GM19193 (cell line): ENCODE results near the gene OR7D4.

Experiments used
- POLR2A ChIP-seq: IDR thresholded peaks from 4 replicates; pipeline ENCODE4 v1.6.1; 2011; ENCODE audit not compliant: insufficient read depth, insufficient read length; ENCODE audit errors: extremely low read depth

OR7D4 gene

DNA sequence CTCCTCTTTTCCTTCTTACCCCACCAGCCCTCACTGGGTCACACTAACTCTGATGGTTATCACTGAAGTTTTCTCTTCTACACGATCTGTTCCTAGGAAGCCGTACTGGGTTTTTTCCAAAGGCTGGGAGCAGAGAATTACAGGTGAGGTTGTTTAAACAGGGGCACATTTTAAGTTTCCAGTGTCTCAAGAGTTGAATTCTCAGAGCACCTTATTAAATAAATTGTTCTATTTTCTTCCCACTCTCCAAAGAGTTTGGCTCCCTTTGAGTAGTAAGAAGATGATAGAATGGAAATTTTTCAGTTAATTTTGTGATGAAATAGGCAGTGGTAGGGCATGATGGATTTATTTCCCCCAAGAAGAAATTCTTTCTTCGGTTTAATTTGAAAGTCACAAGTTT, at the start of gene OR7D4:
OR7D4 (minus strand) TSS at position 101 of the 400 bp plus-strand sequence. CDS start 4,752 bp downstream, outside the sequence.
- TF ChIP-seq POLR2A, result no peak

DNA sequence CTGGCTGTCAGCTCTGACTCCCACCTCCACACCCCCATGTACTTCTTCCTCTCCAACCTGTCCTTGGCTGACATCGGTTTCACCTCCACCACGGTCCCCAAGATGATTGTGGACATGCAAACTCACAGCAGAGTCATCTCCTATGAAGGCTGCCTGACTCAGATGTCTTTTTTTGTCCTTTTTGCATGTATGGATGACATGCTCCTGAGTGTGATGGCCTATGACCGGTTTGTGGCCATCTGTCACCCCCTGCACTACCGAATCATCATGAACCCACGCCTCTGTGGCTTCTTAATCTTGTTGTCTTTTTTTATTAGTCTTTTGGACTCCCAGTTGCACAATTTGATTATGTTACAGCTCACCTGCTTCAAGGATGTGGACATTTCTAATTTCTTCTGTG, 31.8 kb upstream of the OR7D4 start:
- TF ChIP-seq POLR2A, result no peak

DNA sequence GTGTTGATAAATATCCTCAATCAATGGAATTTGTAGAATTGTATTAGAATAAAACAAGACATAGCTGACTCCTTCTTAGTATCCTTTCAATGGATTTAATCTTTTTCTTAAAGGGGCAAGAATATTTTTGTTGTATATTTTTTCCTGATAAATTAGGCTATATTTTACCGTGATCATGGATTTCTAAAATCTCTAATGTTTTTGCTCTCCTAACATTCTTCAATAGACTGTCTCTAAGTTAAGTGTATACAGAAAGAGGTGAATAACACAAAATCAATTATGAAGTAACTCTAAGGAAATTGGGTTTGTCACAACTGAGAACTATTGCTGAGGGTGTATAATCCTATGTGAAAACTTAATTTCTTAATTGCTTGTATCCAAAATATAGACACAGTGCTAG, 31.2 kb upstream of the OR7D4 start, which contains the start of gene OR7E24:
OR7E24 (plus strand) TSS at position 301 of the 400 bp plus-strand sequence. CDS start 114 bp downstream, outside the sequence.
- no peak for TF ChIP-seq POLR2A

DNA sequence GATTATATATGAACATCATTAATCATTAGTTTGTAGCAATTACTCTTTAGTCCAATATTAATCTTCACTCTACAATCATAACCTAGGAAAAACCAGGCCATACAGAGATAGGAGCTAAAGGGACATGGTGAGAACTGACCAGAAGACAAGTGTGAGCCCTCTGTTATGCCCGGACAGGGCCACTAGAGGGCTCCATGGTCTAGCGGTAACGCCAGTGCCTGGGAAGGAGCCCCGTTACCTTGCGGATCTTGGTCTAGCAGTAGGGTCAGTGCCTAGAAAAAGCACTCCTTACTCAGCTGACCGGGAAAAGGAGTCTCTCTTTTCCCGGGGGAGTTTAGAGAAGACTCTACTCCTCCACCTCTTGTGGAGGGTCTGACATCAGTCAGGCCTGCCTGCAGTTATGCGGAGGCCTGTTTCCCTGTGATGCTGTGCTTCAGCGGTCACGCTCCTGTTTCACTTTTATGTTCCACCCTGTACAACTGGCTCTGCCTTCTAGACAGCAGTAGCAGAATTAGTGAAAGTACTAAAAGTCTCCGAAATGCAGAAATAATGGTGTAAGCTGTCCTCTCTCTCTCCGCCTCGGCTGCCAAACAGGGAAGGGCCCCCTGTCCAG, 13.8 kb downstream of the OR7D4 start:
- no peak for TF ChIP-seq POLR2A

- TF ChIP-seq POLR2A, result no peak
Observed at GRCh38 chr19:9189535-9189934, 29.9 kb downstream of the OR7D4 start.

GRCh38 chr19:9187191-9187590, 32.2 kb downstream of the OR7D4 start:
- no peak for TF ChIP-seq POLR2A

- TF ChIP-seq POLR2A, result no peak
Observed at GRCh38 chr19:9183000-9183399, 36.4 kb downstream of the OR7D4 start.

GRCh38 chr19:9178901-9179300, 40.5 kb downstream of the OR7D4 start, which contains the start of gene OR7D2:
TSS of gene OR7D2 (plus strand) at chr19:9178979. CDS start at chr19:9185782, 6,803 bp downstream.
- no peak for TF ChIP-seq POLR2A

GRCh38 chr19:9175326-9175725, 44.1 kb downstream of the OR7D4 start:
- TF ChIP-seq POLR2A, result no peak

DNA sequence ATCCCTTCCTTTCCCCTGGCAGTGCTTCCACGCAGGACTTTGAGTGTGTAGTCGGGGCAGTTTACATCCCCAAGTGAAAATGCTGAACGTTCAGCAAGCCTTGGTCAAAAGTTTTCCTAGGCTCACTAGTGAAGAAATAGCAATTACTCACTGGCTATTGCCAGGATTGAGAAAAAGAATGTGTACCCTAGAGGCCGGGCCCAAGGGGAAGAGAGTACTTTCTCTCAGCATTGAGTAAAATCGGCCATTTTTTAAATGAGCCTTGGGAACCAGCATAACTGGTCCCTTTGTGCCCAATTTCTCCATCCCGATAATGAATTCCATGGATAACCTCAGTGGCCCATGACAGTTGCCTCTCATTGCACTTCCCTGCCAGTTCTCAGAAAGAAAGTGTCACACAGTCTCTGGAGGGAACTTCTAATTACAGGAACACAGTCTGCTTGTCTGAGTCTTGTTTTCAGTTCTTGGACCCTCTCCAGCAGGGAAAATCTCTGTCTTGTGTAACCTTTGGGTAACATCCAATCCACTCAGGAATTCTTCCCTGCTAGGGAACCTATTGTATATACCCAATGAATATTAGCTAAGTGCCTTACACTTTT, 47.9 kb downstream of the OR7D4 start:
- no peak for TF ChIP-seq POLR2A

GRCh38 chr19:9166846-9167245, 52.5 kb downstream of the OR7D4 start:
- no peak for TF ChIP-seq POLR2A

- TF ChIP-seq POLR2A, result no peak
Observed at GRCh38 chr19:9165261-9165660, 54.1 kb downstream of the OR7D4 start.

- TF ChIP-seq POLR2A, result no peak
Observed at GRCh38 chr19:9161427-9161826, 58.0 kb downstream of the OR7D4 start.
